Measurements from ENCODE around the gene TMEM38B. TPM values are rescaled to one million over a fixed set of nuclear protein-coding genes. Genes with fewer than 3 reads are reported as not detected.

Gene TMEM38B
- total RNA-seq, 4 donors from 2014 or later, result 8.6 to 11.3 (median 9.3) TPM

DNA sequence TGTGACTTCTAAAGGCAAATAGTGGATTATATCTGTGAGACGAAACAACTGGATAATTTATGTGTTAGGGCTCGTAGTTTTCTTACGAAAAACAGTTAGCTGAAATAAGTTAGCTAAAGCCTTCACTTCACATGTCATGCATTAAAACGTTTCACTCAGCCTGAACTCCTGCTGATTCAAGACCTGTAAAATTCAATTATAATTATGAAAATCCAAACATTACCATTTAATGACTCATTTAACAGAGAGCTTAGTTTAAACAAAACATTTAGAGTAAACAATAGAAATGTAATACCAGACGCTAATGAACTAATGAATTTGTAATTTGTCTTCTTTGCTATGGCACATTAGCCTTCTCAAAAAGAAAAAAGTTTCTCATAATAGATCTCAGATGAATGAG lies 30.4 kb upstream of the TMEM38B start:
- Histone ChIP-seq H3K4me3 (no peak overlapping the region), H3K4me1 (no peaks in the 10 kb centered on the region), H3K27me3 (peaks cover 16% of the 10 kb centered on the region), H3K9me3 (no peaks in the 10 kb centered on the region), H3K27ac (no peak overlapping the region), H3K36me3 (no peaks in the 10 kb centered on the region)
- no peak for ATAC-seq
- 39 to 55% methylated on average over 5 of the region's 5 CpGs for WGBS, 2 donors (ENCODE audit: low coverage in 1 of 2)
- no peak for TF ChIP-seq POLR2A (IDR thresholded peaks at IDR 0.05)
- TF ChIP-seq POLR2AphosphoS5 (IDR thresholded peaks at IDR 0.05), result no peak
- no peak for TF ChIP-seq EP300 (IDR thresholded peaks at IDR 0.05)
- TF ChIP-seq CTCF (IDR thresholded peaks at IDR 0.05), result no peak

DNA sequence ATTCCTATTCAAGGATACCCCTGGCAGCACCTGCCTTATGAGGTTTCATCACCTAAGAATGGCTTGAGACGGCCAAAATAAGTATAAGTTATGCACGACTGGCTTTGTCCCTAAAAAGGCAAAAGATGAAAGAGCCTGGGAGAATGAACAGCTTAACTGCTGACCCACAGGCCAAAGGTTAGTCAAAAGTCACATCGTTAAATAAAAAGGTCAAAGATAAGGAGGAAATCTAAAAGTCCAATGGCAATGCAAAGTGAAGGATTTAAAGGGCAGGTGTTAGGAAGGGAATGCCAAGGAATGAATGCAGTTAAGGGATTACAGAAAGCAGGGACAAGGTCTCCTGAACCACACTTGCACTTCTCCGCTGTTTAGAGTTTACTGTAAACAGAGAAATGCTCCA lies 26.5 kb upstream of the TMEM38B start:
- peaks cover 11% of the 10 kb centered on the region for H3K27me3 ChIP-seq
- H3K4me1 ChIP-seq, result no peaks in the 10 kb centered on the region
- 50 to 55% methylated on average over 3 to 4 of the region's 4 CpGs for WGBS, 2 donors (ENCODE audit: low coverage in 1 of 2)
- H3K9me3 ChIP-seq, result no peaks in the 10 kb centered on the region
- H3K27ac ChIP-seq, result no peak overlapping the region
- no peaks in the 10 kb centered on the region for H3K36me3 ChIP-seq
- no peak for ATAC-seq
- TF ChIP-seq POLR2A (IDR thresholded peaks at IDR 0.05), result no peak
- TF ChIP-seq CTCF (IDR thresholded peaks at IDR 0.05), result no peak
- no peak overlapping the region for H3K4me3 ChIP-seq

GRCh38 chr9:105670315-105670714 lies 24.0 kb upstream of the TMEM38B start:
- ATAC-seq, result no peak
- TF ChIP-seq CTCF (IDR thresholded peaks at IDR 0.05) (no peak), POLR2AphosphoS5 (IDR thresholded peaks at IDR 0.05) (no peak), EP300 (IDR thresholded peaks at IDR 0.05) (no peak), POLR2A (IDR thresholded peaks at IDR 0.05) (no peak)
- Histone ChIP-seq H3K36me3 (no peaks in the 10 kb centered on the region), H3K27me3 (peaks cover 11% of the 10 kb centered on the region), H3K27ac (no peak overlapping the region), H3K4me1 (no peaks in the 10 kb centered on the region), H3K9me3 (no peaks in the 10 kb centered on the region), H3K4me3 (no peak overlapping the region)
- 22 to 54% methylated on average over 1 to 3 of the region's 3 CpGs for whole genome bisulfite sequencing, 2 donors (ENCODE audit: low coverage in 1 of 2)

DNA sequence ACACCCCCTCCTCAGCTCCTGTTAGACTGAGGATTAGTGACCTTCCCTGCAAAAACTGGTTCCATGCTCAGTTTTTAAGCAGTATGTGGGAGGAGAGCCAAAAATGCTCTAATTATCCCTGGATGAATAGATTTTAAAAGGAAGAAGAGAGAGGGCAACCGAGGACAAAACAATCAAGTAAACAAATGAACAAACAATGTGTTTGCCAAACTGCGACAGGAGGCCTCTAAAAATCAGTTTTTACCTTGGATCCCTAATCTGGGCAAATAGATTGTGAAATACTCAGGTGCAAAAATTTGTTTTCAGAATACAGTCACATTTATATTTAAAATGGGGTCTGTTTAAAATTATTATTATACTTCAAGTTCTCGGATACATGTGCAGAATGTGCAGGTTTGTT lies 23.6 kb upstream of the TMEM38B start:
- Histone ChIP-seq H3K4me3 (no peak overlapping the region), H3K4me1 (no peaks in the 10 kb centered on the region), H3K36me3 (no peaks in the 10 kb centered on the region), H3K9me3 (no peaks in the 10 kb centered on the region), H3K27ac (no peak overlapping the region), H3K27me3 (peaks cover 11% of the 10 kb centered on the region)
- WGBS, 2 donors (ENCODE audit: low coverage in 1 of 2), result 64 to 83% methylated on average over 3 of the region's 3 CpGs
- TF ChIP-seq POLR2AphosphoS5 (IDR thresholded peaks at IDR 0.05), result no peak
- TF ChIP-seq POLR2A (IDR thresholded peaks at IDR 0.05), result no peak
- TF ChIP-seq EP300 (IDR thresholded peaks at IDR 0.05), result no peak
- TF ChIP-seq CTCF (IDR thresholded peaks at IDR 0.05), result no peak
- no peak for ATAC-seq

DNA sequence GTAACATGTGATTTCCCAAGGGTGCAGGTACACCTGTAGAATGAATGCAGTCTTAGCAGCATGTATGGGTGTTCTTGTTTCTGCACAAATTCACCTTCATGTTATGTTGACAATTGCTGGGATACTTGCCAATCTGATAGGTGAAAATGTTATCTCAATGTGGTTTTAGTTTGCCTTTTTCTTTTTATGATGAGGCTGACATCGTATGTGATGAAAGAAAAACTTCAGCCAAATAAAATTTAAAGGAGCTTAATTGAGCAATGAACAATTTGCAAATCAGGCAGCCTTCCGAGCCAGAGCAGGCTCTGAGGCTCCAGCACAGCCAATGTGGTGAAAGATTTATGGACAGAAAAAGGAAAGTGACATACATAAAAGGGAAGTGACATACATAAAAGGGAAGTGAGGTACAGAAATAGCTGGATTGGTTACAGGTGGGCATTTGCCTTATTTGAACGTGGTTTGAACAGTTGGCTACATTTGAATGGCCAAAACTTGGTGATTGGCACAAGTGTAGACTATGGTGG lies 21.6 kb upstream of the TMEM38B start:
- TF ChIP-seq POLR2A (IDR thresholded peaks at IDR 0.05) (no peak), CTCF (IDR thresholded peaks at IDR 0.05) (no peak), POLR2AphosphoS5 (IDR thresholded peaks at IDR 0.05) (no peak), EP300 (IDR thresholded peaks at IDR 0.05) (no peak)
- WGBS, 2 donors (ENCODE audit: low coverage in 1 of 2), result 51 to 54% methylated on average over 3 of the region's 3 CpGs
- H3K4me3 ChIP-seq, result no peak overlapping the region
- H3K9me3 ChIP-seq, result no peaks in the 10 kb centered on the region
- H3K4me1 ChIP-seq, result no peaks in the 10 kb centered on the region
- no peak overlapping the region for H3K27ac ChIP-seq
- H3K36me3 ChIP-seq, result no peaks in the 10 kb centered on the region
- H3K27me3 ChIP-seq, result peaks cover 11% of the 10 kb centered on the region
- ATAC-seq, result no peak

All from gastroesophageal sphincter (tissue), 4 donors.